ENCODE results near the gene FXYD5. TPM values are rescaled to one million over a fixed set of nuclear protein-coding genes. Genes with fewer than 3 reads are reported as not detected.

Gene FXYD5
- total and polyA plus RNA-seq, 4 donors = 71.7 to 179 (median 108) TPM

GRCh38 chr19:35153701-35154524 lies 622 bp upstream of the FXYD5 start:
- H3K36me3 ChIP-seq (ENCODE audit: control insufficient read depth in 1 of 2, insufficient read depth in 2 of 2, low read length in 1 of 2) = peaks cover 0 to 2% of the 10 kb centered on the region in 2 donors
- ATAC-seq (ENCODE audit: low FRiP score) (peak; percentile 38), DNase-seq (peak in 1 of 2 donors; percentile 68)
- H3K4me3 ChIP-seq (ENCODE audit: low read length in 2 of 2) = peak overlapping the region; percentile 47 to 54
- intact Hi-C loops (cut with DNase I) = loop anchor here in 1 of 2 donors (5.0 kb wide), 1 partner anchor 113 kb away; the partner anchor contains the start of gene USF2
- no peaks in the 10 kb centered on the region for H3K4me1 ChIP-seq (ENCODE audit: control insufficient read depth in 1 of 2, insufficient read depth in 2 of 2, low read length in 2 of 2)
- WGBS, 2 donors = 1% methylated on average over 24 to 36 of the region's 36 CpGs
- no peaks in the 10 kb centered on the region for H3K9me3 ChIP-seq (ENCODE audit: control insufficient read depth, low read length)
- H3K27me3 ChIP-seq (ENCODE audit: control insufficient read depth in 1 of 2, insufficient read depth in 2 of 2, low read length in 1 of 2) = no peaks in the 10 kb centered on the region
- no peak overlapping the region for H3K27ac ChIP-seq (ENCODE audit: low read depth in 1 of 2, low read length in 2 of 2)

- Histone ChIP-seq H3K36me3 (ENCODE audit: control insufficient read depth in 1 of 2, insufficient read depth in 2 of 2, low read length in 1 of 2) (peaks cover 0 to 2% of the 10 kb centered on the region in 2 donors), H3K4me1 (ENCODE audit: control insufficient read depth in 1 of 2, insufficient read depth in 2 of 2, low read length in 2 of 2) (no peaks in the 10 kb centered on the region), H3K27ac (ENCODE audit: low read depth in 1 of 2, low read length in 2 of 2) (no peak overlapping the region), H3K9me3 (ENCODE audit: control insufficient read depth, low read length) (no peaks in the 10 kb centered on the region), H3K27me3 (ENCODE audit: control insufficient read depth in 1 of 2, insufficient read depth in 2 of 2, low read length in 1 of 2) (no peaks in the 10 kb centered on the region), H3K4me3 (ENCODE audit: low read length in 2 of 2) (no peak overlapping the region)
- DNase-seq (no peak), ATAC-seq (ENCODE audit: low FRiP score) (no peak)
- intact Hi-C loops (cut with DNase I) = loop anchor here in 1 of 2 donors (5.0 kb wide), 1 partner anchor 567 kb away; no protein-coding TSS in a partner anchor
- WGBS, 2 donors = 27 to 34% methylated on average over 16 to 17 of the region's 17 CpGs
These were observed 906 bp downstream of the FXYD5 start for GRCh38 chr19:35155441-35155840.

GRCh38 chr19:35155981-35156672 lies 1.6 kb downstream of the FXYD5 start:
- Histone ChIP-seq H3K4me1 (ENCODE audit: control insufficient read depth in 1 of 2, insufficient read depth in 2 of 2, low read length in 2 of 2) (no peaks in the 10 kb centered on the region), H3K27me3 (ENCODE audit: control insufficient read depth in 1 of 2, insufficient read depth in 2 of 2, low read length in 1 of 2) (no peaks in the 10 kb centered on the region), H3K27ac (ENCODE audit: low read depth in 1 of 2, low read length in 2 of 2) (no peak overlapping the region), H3K9me3 (ENCODE audit: control insufficient read depth, low read length) (no peaks in the 10 kb centered on the region), H3K36me3 (ENCODE audit: control insufficient read depth in 1 of 2, insufficient read depth in 2 of 2, low read length in 1 of 2) (peaks cover 0 to 2% of the 10 kb centered on the region in 2 donors), H3K4me3 (ENCODE audit: low read length in 2 of 2) (no peak overlapping the region)
- intact Hi-C loops (cut with DNase I) = loop anchor here in 1 of 2 donors (5.0 kb wide), 1 partner anchor 566 kb away; no protein-coding TSS in a partner anchor
- DNase-seq (no peak), ATAC-seq (ENCODE audit: low FRiP score) (no peak)
- WGBS, 2 donors = 90 to 91% methylated on average over 6 of the region's 6 CpGs

GRCh38 chr19:35156673-35157014 lies 2.1 kb downstream of the FXYD5 start:
- ATAC-seq (ENCODE audit: low FRiP score) (no peak), DNase-seq (no peak)
- peaks cover 0 to 3% of the 10 kb centered on the region in 2 donors for H3K36me3 ChIP-seq (ENCODE audit: control insufficient read depth in 1 of 2, insufficient read depth in 2 of 2, low read length in 1 of 2)
- intact Hi-C loops (cut with DNase I) = loop anchor here in 1 of 2 donors (5.0 kb wide), 1 partner anchor 566 kb away; no protein-coding TSS in a partner anchor
- WGBS, 2 donors = 66 to 82% methylated on average over 7 of the region's 7 CpGs
- no peaks in the 10 kb centered on the region for H3K9me3 ChIP-seq (ENCODE audit: control insufficient read depth, low read length)
- H3K27ac ChIP-seq (ENCODE audit: low read depth in 1 of 2, low read length in 2 of 2) = no peak overlapping the region
- no peak overlapping the region for H3K4me3 ChIP-seq (ENCODE audit: low read length in 2 of 2)
- H3K4me1 ChIP-seq (ENCODE audit: control insufficient read depth in 1 of 2, insufficient read depth in 2 of 2, low read length in 2 of 2) = no peaks in the 10 kb centered on the region
- H3K27me3 ChIP-seq (ENCODE audit: control insufficient read depth in 1 of 2, insufficient read depth in 2 of 2, low read length in 1 of 2) = no peaks in the 10 kb centered on the region

- Histone ChIP-seq H3K36me3 (ENCODE audit: control insufficient read depth in 1 of 2, insufficient read depth in 2 of 2, low read length in 1 of 2) (peaks cover 0 to 3% of the 10 kb centered on the region in 2 donors), H3K4me3 (ENCODE audit: low read length in 2 of 2) (no peak overlapping the region), H3K27ac (ENCODE audit: low read depth in 1 of 2, low read length in 2 of 2) (no peak overlapping the region), H3K4me1 (ENCODE audit: control insufficient read depth in 1 of 2, insufficient read depth in 2 of 2, low read length in 2 of 2) (no peaks in the 10 kb centered on the region), H3K9me3 (ENCODE audit: control insufficient read depth, low read length) (peaks cover 2% of the 10 kb centered on the region), H3K27me3 (ENCODE audit: control insufficient read depth in 1 of 2, insufficient read depth in 2 of 2, low read length in 1 of 2) (no peaks in the 10 kb centered on the region)
- intact Hi-C loops (cut with DNase I) = loop anchor here in 1 of 2 donors (5.0 kb wide), 1 partner anchor 565 kb away; no protein-coding TSS in a partner anchor
- DNase-seq (no peak), ATAC-seq (ENCODE audit: low FRiP score) (no peak)
- WGBS, 2 donors = 97% methylated on average over 4 of the region's 4 CpGs
These were observed 2.9 kb downstream of the FXYD5 start for GRCh38 chr19:35157431-35157830.

GRCh38 chr19:35159606-35160005 lies 5.1 kb downstream of the FXYD5 start:
- WGBS, 2 donors = 84 to 90% methylated on average over 8 of the region's 8 CpGs
- Histone ChIP-seq H3K9me3 (ENCODE audit: control insufficient read depth, low read length) (peaks cover 8% of the 10 kb centered on the region), H3K4me3 (ENCODE audit: low read length in 2 of 2) (no peak overlapping the region), H3K27me3 (ENCODE audit: control insufficient read depth in 1 of 2, insufficient read depth in 2 of 2, low read length in 1 of 2) (no peaks in the 10 kb centered on the region), H3K4me1 (ENCODE audit: control insufficient read depth in 1 of 2, insufficient read depth in 2 of 2, low read length in 2 of 2) (no peaks in the 10 kb centered on the region), H3K36me3 (ENCODE audit: control insufficient read depth in 1 of 2, insufficient read depth in 2 of 2, low read length in 1 of 2) (peaks cover 0 to 10% of the 10 kb centered on the region in 2 donors), H3K27ac (ENCODE audit: low read depth in 1 of 2, low read length in 2 of 2) (no peak overlapping the region)
- no peak for ATAC-seq (ENCODE audit: low FRiP score)
- intact Hi-C loops (cut with DNase I) = loop anchor here in 1 of 2 donors (5.0 kb wide), 1 partner anchor 563 kb away; no protein-coding TSS in a partner anchor
- no peak for DNase-seq

- Histone ChIP-seq H3K36me3 (ENCODE audit: control insufficient read depth in 1 of 2, insufficient read depth in 2 of 2, low read length in 1 of 2) (peaks cover 3 to 10% of the 10 kb centered on the region in 2 donors), H3K4me3 (ENCODE audit: low read length in 2 of 2) (no peak overlapping the region), H3K9me3 (ENCODE audit: control insufficient read depth, low read length) (peaks cover 10% of the 10 kb centered on the region), H3K27me3 (ENCODE audit: control insufficient read depth in 1 of 2, insufficient read depth in 2 of 2, low read length in 1 of 2) (no peaks in the 10 kb centered on the region), H3K27ac (ENCODE audit: low read depth in 1 of 2, low read length in 2 of 2) (no peak overlapping the region), H3K4me1 (ENCODE audit: control insufficient read depth in 1 of 2, insufficient read depth in 2 of 2, low read length in 2 of 2) (no peaks in the 10 kb centered on the region)
- 86 to 87% methylated on average over 9 of the region's 9 CpGs for WGBS, 2 donors
- intact Hi-C loops (cut with DNase I) = no loop called here
- ATAC-seq (ENCODE audit: low FRiP score) (no peak), DNase-seq (no peak)
These were observed 6.3 kb downstream of the FXYD5 start for GRCh38 chr19:35160629-35161433.

GRCh38 chr19:35161434-35161743 lies 6.9 kb downstream of the FXYD5 start:
- Histone ChIP-seq H3K9me3 (ENCODE audit: control insufficient read depth, low read length) (peaks cover 14% of the 10 kb centered on the region), H3K4me3 (ENCODE audit: low read length in 2 of 2) (no peak overlapping the region), H3K27ac (ENCODE audit: low read depth in 1 of 2, low read length in 2 of 2) (no peak overlapping the region), H3K4me1 (ENCODE audit: control insufficient read depth in 1 of 2, insufficient read depth in 2 of 2, low read length in 2 of 2) (no peaks in the 10 kb centered on the region), H3K27me3 (ENCODE audit: control insufficient read depth in 1 of 2, insufficient read depth in 2 of 2, low read length in 1 of 2) (no peaks in the 10 kb centered on the region), H3K36me3 (ENCODE audit: control insufficient read depth in 1 of 2, insufficient read depth in 2 of 2, low read length in 1 of 2) (peaks cover 3 to 16% of the 10 kb centered on the region in 2 donors)
- 91 to 94% methylated on average over 2 of the region's 2 CpGs for WGBS, 2 donors
- intact Hi-C loops (cut with DNase I) = no loop called here
- ATAC-seq (ENCODE audit: low FRiP score) (no peak), DNase-seq (no peak)

All from aorta (tissue), 5 donors.